DND-41 (cell line): ENCODE data around the gene MARK4.

Experiments
- ATAC-seq: fragments of 200-7000 bp; cut with Tn5 transposase; 3 replicates; pipeline ENCODE4 v1.9.1; 2021; ENCODE audit warnings: low read depth; ENCODE audit not compliant: insufficient read depth
- DNase-seq: peaks from one replicate; pipeline ENCODE4 v3.0.0-alpha.2; 2020
- H2AFZ ChIP-seq: 2 replicates; pipeline ENCODE4 v1.6.0; 2012; ENCODE audit warnings: low read depth, low read length
- H3K27ac ChIP-seq: 2 replicates; pipeline ENCODE4 v1.5.1; 2012; ENCODE audit warnings: low read length, inconsistent platforms
- H3K27me3 ChIP-seq: fragments of 200-600 bp; sonication (generic); 2 replicates; pipeline ENCODE4 v1.6.0; 2012; ENCODE audit warnings: low read length, mild to moderate bottlenecking, inconsistent platforms; ENCODE audit not compliant: insufficient read depth, poor library complexity
- H3K36me3 ChIP-seq: 2 replicates; pipeline ENCODE4 v1.5.1; 2012; ENCODE audit warnings: low read length, inconsistent platforms; ENCODE audit not compliant: insufficient read depth
- H3K4me1 ChIP-seq: 2 replicates; pipeline ENCODE4 v1.5.1; 2012; ENCODE audit warnings: mild to moderate bottlenecking, low read length; ENCODE audit not compliant: insufficient read depth
- H3K4me2 ChIP-seq: 2 replicates; pipeline ENCODE4 v1.6.0; 2012; ENCODE audit warnings: mild to moderate bottlenecking, moderate library complexity, low read length, inconsistent platforms; ENCODE audit not compliant: insufficient read depth
- H3K4me3 ChIP-seq, 2 experiments: fragments of 200-600 bp in 1 of 2; shearing (Covaris generic) in 1 of 2; 2 replicates each; pipeline ENCODE4 v1.5.1; 2012 to 2016; ENCODE audit warnings: inconsistent platforms in 2 of 2, low read length in 2 of 2, mild to moderate bottlenecking in 2 of 2, low read depth in 1 of 2, moderate library complexity in 1 of 2
- H3K79me2 ChIP-seq: 2 replicates; pipeline ENCODE4 v1.6.0; 2012; ENCODE audit warnings: low read length, inconsistent platforms; ENCODE audit not compliant: insufficient read depth
- H3K9ac ChIP-seq: 2 replicates; pipeline ENCODE4 v1.6.0; 2012; ENCODE audit warnings: low read depth, mild to moderate bottlenecking, inconsistent platforms, low read length, moderate library complexity
- H3K9me3 ChIP-seq: 2 replicates; pipeline ENCODE4 v1.5.1; 2012; ENCODE audit warnings: low read length, moderate library complexity, mild to moderate bottlenecking, inconsistent platforms; ENCODE audit not compliant: insufficient read depth, severe bottlenecking
- H4K20me1 ChIP-seq: 2 replicates; pipeline ENCODE4 v1.6.0; 2012; ENCODE audit warnings: low read length; ENCODE audit not compliant: insufficient read depth
- CTCF ChIP-seq: IDR thresholded peaks from 2 replicates; pipeline ENCODE4 v1.5.1; 2012; ENCODE audit warnings: borderline replicate concordance, low read length, moderate library complexity, mild to moderate bottlenecking; ENCODE audit not compliant: poor library complexity, severe bottlenecking; ENCODE audit errors: extremely low read depth
- EZH2 ChIP-seq: IDR thresholded peaks from 3 replicates; pipeline ENCODE4 v1.6.1; 2012; ENCODE audit warnings: borderline replicate concordance, low read depth, mild to moderate bottlenecking, moderate library complexity, low read length, inconsistent platforms; ENCODE audit not compliant: severe bottlenecking

The MARK4 gene

GRCh38 chr19:45244133-45244794, 6.8 kb upstream of the MARK4 start:
- TF ChIP-seq CTCF (no peak), EZH2 (no peak)
- Histone ChIP-seq H3K79me2 (no peaks in the 10 kb centered on the region), H3K36me3 (no peaks in the 10 kb centered on the region), H3K27ac (no peak overlapping the region), H3K9ac (no peak overlapping the region), H3K27me3 (no peaks in the 10 kb centered on the region), H3K9me3 (no peaks in the 10 kb centered on the region), H4K20me1 (no peaks in the 10 kb centered on the region), H3K4me2 (no peak overlapping the region), H3K4me1 (peaks cover 9% of the 10 kb centered on the region), H3K4me3 (no peak overlapping the region), H2AFZ (no peak overlapping the region)
- ATAC-seq (no peak), DNase-seq (no peak)

GRCh38 chr19:45245334-45245787, 5.7 kb upstream of the MARK4 start, which contains the start of gene EXOC3L2:
TSS of gene EXOC3L2 (minus strand) at chr19:45245407. CDS start at chr19:45239045, 6,362 bp downstream.
- no peaks in the 10 kb centered on the region for H3K36me3 ChIP-seq
- H3K27me3 ChIP-seq = no peaks in the 10 kb centered on the region
- H3K79me2 ChIP-seq = no peaks in the 10 kb centered on the region
- no peak within 1 kb of the TSS for H3K4me3 ChIP-seq
- H3K9me3 ChIP-seq = no peaks in the 10 kb centered on the region
- peaks cover 13% of the 10 kb centered on the region for H3K4me1 ChIP-seq
- TF ChIP-seq EZH2 (no peak), CTCF (no peak)
- no peak within 1 kb of the TSS for H3K9ac ChIP-seq
- no peak within 1 kb of the TSS for H2AFZ ChIP-seq
- ATAC-seq = no peak
- DNase-seq = no peak
- H3K27ac ChIP-seq = no peak within 1 kb of the TSS
- H4K20me1 ChIP-seq = no peaks in the 10 kb centered on the region
- no peak within 1 kb of the TSS for H3K4me2 ChIP-seq

- Histone ChIP-seq H4K20me1 (no peaks in the 10 kb centered on the region), H3K79me2 (no peaks in the 10 kb centered on the region), H3K27ac (no peak overlapping the region), H3K27me3 (no peaks in the 10 kb centered on the region), H3K4me2 (no peak overlapping the region), H3K4me3 (no peak overlapping the region), H3K9ac (no peak overlapping the region), H3K4me1 (peaks cover 17% of the 10 kb centered on the region), H3K9me3 (no peaks in the 10 kb centered on the region), H3K36me3 (no peaks in the 10 kb centered on the region), H2AFZ (no peak overlapping the region)
- TF ChIP-seq CTCF (no peak), EZH2 (no peak)
- no peak for DNase-seq
- ATAC-seq = no peak
These were observed 5.2 kb upstream of the MARK4 start for GRCh38 chr19:45245826-45246225.

- H3K4me2 ChIP-seq = no peak overlapping the region
- H3K4me1 ChIP-seq = peaks cover 20% of the 10 kb centered on the region
- TF ChIP-seq EZH2 (no peak), CTCF (no peak)
These were observed 3.9 kb upstream of the MARK4 start for GRCh38 chr19:45247136-45247535.

More at GRCh38 chr19:45247136-45247535, 3.9 kb upstream of the MARK4 start:
- Histone ChIP-seq H3K4me3 (no peak overlapping the region), H4K20me1 (no peaks in the 10 kb centered on the region), H3K36me3 (no peaks in the 10 kb centered on the region; the same call in 1 of the 2 replicates), H3K27me3 (no peaks in the 10 kb centered on the region), H2AFZ (no peak overlapping the region), H3K9me3 (no peaks in the 10 kb centered on the region), H3K27ac (no peak overlapping the region), H3K9ac (no peak overlapping the region), H3K79me2 (peaks cover 8% of the 10 kb centered on the region)
- ATAC-seq (no peak), DNase-seq (no peak)
